ENCODE results near the gene ZNRD2.

ZNRD2 gene

GRCh38 chr11:65574109-65574810, 4.0 kb downstream of the ZNRD2 start:
- peak; percentile 97 for DNase-seq

GRCh38 chr11:65574811-65575567, 4.7 kb downstream of the ZNRD2 start:
- no peak for DNase-seq

DNA sequence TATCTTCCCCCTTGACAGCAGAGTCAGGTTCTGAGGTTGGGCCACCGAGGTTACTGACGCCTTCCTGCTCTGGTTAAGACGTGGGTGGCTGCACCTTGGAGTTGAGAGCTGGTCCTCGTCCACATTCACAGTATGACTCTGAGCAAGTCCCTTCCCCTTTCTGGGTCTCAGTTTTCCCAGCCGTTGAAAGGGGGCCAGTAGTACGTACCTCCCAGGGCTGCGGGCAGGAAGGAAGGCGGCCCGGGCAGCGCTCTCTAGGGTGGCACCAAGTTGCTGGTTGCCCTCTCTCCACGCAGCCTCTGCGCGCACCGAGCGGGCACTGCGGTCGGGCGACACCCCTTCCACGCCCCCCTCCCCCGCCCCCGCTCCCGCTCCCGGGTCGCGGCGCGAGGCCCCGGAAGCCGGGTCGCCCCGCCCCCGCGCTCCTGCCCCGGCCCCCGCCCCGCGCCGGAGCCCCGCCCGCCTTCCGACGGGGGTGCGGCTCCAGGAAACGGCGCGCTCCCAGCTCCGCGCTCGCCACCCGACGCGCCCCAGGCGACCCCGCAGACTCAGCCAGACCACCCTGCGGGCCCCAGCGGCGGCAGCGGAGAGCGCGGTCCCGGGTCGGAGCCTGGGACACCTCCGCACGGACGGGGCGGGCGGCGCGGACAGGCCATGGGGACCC, 5.4 kb downstream of the ZNRD2 start, which contains the start of gene EHBP1L1:
TSS of gene EHBP1L1 (plus strand) at position 486 of the 664 bp plus-strand sequence. CDS start 250 bp downstream, outside the sequence.
- DNase-seq = peak; percentile 55

GRCh38 chr11:65576232-65576866, 6.1 kb downstream of the ZNRD2 start:
- no peak for DNase-seq

- DNase-seq = peak; percentile 84
Measured at GRCh38 chr11:65576867-65577755, 6.8 kb downstream of the ZNRD2 start.

- DNase-seq = no peak
Measured at GRCh38 chr11:65577756-65578109, 7.5 kb downstream of the ZNRD2 start.

DNA sequence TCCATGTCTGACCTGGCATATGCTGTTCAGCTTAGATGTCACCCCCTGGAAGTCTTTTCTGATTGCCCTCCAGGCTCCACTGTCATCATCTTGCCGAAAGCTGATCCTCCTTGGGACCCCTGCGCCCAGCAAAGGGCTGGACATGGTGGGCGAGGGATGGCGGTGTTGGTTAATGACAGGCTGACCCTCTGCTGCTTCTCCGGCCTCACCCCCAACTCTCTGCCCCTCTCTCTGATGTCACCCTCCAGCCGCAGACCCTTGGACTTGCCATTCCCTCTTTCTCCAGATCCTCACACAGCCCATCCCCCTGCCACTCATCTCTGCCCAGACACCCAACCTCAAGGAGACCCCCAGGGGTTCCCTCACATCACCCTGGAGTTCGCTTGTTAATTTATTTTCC, 7.9 kb downstream of the ZNRD2 start:
- no peak for DNase-seq

- no peak for DNase-seq
Measured at GRCh38 chr11:65578667-65579066, 8.4 kb downstream of the ZNRD2 start.

DNA sequence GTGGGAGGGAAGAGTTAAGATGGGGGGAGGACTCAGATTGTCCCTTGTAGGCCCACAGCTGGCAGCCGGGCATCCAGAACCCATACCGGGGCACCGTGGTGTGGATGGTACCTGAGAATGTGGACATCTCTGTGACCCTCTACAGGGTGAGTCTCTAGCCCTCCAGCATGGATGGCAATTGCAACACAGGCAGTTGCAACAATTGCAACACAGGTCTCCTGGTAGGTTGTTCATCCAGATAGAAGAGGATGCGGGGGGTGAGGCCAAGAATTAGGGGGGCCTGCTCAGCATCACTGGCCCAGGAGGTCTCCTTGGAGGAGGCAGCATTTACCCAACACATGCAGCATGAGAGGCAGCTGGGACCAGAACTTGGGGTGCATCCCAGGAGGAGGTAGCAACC, 9.0 kb downstream of the ZNRD2 start:
- DNase-seq = no peak

DNA sequence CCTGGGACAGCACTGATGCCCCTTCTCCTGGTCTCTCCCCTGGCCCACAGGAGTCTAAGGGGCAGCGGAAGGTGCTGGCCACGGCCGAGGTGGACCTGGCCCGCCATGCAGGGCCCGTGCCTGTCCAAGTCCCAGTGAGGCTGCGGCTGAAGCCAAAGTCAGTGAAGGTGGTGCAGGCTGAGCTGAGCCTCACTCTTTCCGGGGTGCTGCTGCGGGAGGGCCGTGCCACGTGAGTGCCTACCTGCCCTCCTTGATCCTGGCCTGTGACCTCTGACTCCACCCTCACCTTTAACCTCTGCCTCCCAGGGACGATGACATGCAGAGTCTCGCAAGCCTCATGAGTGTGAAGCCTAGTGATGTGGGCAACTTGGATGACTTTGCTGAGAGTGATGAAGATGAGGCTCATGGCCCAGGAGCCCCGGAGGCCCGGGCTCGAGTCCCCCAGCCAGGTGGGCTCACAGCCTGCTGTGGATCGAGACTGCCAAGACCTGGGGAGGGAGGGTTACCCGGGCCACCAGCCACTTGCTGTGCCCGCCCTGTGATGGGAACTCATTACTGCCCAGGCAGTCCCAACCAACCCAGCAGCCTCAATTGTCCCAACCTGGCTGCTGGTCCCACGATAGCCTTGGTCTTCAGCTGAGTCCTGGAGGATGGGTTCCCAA, 9.9 kb downstream of the ZNRD2 start:
- DNase-seq = no peak

- no peak for DNase-seq
Measured at GRCh38 chr11:65580756-65581155, 10.5 kb downstream of the ZNRD2 start.

DNA sequence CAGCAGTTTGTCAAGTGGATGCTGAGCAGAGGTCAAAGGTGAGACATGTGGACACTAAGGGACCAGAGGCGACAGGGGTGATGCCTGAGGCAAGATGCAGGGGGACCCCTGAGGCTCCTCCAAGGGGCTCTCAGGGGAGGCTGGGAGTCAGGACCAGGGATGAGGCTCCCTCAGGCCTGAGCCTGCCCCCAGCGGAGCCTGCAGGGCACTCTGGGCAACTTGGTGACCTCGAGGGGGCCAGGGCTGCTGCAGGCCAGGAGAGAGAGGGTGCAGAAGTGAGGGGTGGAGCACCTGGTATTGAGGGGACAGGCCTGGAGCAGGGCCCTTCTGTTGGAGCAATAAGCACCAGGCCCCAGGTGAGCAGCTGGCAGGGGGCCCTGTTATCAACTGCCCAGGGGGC, 11.7 kb downstream of the ZNRD2 start:
- no peak for DNase-seq

DNA sequence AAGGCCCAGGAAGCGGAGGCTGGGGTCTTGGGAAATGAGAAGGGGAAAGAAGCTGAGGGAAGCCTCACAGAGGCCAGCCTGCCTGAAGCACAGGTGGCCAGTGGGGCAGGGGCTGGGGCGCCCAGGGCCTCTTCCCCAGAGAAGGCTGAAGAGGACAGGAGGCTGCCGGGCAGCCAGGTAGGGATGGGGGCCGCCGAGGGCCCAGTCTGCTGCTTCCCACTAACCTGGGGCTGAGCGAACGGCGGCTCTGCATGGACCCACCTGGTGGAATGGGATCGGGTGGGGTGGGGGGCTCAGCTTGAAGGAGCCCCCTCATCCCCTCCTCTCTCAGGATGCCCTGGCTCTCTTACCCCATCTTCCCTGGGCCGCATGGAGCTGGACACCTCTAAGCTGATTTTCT, 13.3 kb downstream of the ZNRD2 start:
- DNase-seq = no peak

- DNase-seq = no peak
Measured at GRCh38 chr11:65584106-65584505, 13.8 kb downstream of the ZNRD2 start.

DNA sequence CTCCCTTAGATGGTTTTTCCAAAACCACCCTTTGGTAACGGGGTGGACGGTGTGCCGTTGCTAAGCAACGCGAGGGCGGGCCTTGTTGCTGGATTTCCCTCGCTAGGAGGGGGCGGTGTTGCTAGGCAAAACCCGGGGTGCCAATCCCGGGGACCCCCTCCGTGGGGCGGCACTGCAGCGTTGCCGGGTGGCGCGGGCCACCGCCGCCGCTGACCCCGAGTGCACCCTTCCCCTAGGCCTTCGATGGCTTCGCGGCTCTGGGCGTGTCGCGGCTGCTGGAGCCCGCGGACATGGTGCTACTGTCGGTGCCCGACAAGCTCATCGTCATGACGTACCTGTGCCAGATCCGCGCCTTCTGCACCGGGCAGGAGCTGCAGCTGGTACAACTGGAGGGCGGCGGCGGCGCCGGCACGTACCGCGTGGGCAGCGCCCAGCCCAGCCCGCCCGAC, 14.5 kb downstream of the ZNRD2 start:
- DNase-seq = no peak

DNA sequence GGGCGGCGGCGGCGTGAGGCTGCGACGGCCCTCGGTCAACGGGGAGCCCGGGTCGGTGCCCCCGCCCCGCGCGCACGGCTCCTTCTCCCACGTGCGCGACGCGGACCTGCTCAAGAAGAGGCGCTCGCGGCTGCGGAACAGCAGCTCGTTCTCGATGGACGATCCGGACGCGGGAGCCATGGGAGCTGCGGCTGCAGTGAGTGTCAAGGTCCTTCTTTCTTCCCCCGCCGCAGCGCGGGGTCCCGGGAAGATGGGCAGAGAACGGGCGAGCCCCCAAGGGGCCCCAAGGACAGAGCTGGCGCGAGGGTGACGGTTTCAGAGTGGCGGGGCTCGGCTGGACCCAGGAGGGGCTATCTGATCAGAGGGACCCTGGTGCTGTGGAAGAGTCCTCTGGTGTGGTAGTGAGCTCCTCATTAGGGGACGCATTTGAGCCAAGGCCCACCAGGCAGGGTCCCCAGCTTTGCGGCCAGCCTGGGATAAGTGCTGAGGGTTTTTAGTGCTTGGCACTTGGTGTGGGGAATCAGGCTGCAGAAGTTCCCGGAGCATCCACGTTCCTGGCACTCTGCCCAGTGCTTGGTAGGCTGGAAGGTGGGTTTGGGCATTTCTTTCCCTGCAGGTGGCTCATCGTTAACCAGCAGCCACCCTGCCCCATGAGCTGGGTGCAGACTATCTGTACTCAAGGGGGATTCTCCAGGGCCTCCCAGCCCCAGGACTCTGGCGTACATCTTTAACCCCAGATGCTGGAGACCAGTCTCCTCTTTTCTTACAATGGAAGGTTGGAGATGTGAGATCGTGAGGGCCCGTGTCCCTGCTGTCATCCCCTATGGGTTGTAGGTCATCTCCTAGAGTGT, 15.3 kb downstream of the ZNRD2 start:
- DNase-seq = no peak

- no peak for DNase-seq
Measured at GRCh38 chr11:65586247-65586630, 16.0 kb downstream of the ZNRD2 start.

- peak; percentile 54 for DNase-seq
Measured at GRCh38 chr11:65586676-65587075, 16.4 kb downstream of the ZNRD2 start.

DNA sequence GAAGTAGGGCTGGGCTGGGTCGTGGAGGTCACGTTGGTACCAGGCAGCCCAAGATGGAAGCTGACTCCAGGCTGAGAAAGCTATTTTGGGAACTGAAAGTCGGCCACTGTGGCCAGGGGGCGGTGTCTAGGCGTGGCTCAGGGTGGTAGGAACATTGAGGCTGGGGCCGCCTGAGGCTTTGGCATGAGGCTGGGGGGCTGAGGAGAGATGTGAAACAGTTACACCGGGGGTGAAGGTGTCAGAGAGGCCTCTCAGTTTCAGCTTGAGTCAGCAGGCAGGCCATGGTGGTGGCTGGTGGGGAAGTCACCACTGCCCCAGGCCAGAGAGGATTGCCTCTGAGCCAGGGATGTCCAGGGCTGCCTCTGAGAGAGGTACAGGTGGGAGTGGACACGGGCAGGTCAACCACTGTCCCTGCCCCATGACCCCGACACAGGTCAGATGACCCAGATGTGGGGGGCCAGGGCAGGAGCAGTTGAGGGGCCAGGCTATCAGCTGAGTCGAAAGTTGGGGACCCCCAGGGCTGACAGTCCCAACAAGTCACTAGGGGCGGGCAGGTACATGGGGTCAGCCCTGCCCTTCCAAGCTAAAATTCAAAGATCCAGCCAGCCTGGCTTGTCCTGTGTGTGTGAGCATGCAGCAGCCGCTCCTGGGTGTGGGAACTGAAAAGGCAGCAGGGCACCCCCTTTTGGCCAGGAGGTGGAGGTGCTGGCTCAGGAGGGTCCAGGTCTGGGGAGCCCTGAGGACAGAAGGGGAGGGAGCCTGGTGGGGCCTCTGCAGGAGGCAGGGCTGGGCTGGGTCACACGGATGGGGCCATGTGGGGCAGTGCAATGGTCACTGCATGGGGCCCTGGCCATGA, 18.1 kb downstream of the ZNRD2 start:
- peak; percentile 41 for DNase-seq

Measured in fibroblast of skin of back (primary cell).